Heart left ventricle (tissue), 16 donors: ENCODE measurements around the gene RAD51B. TPM values are rescaled to one million over a fixed set of nuclear protein-coding genes. Genes with fewer than 3 reads are reported as not detected.

ENCODE experiments used
- ATAC-seq, 4 donors: fragments of 200-7000 bp; cut with Tn5 transposase; one replicate each; pipeline ENCODE4 v1.9.1; 2020 to 2022; ENCODE audit warnings: moderate library complexity in 4 of 4, mild to moderate bottlenecking in 3 of 4, moderate number of reproducible peaks in 1 of 4
- DNase-seq, 5 donors: peaks; one replicate each; pipeline ENCODE4 v3.0.0-alpha.2; 2020
- H3K27ac ChIP-seq, 12 donors: fragments of 200-600 bp; sonication (generic) in 4 of 12; one replicate each; pipeline versions ENCODE4 v1.5.0 to v1.8.0; 2016 to 2022; ENCODE audit warnings: mild to moderate bottlenecking in 2 of 12
- H3K27me3 ChIP-seq, 9 donors: fragments of 200-600 bp; sonication (generic) in 2 of 9; one replicate each; pipeline versions ENCODE4 v1.5.1 to v1.8.0; 2016 to 2022; ENCODE audit warnings: mild to moderate bottlenecking in 3 of 9
- H3K36me3 ChIP-seq, 9 donors: fragments of 200-600 bp; sonication (generic) in 2 of 9; one replicate each; pipeline versions ENCODE4 v1.5.0 to v1.8.0; 2018 to 2022; ENCODE audit warnings: mild to moderate bottlenecking in 2 of 9
- H3K4me1 ChIP-seq, 12 donors: fragments of 200-600 bp; sonication (generic) in 4 of 12; one replicate each; pipeline versions ENCODE4 v1.5.0 to v1.8.0; 2016 to 2022; ENCODE audit warnings: mild to moderate bottlenecking in 3 of 12
- H3K4me3 ChIP-seq, 12 donors: fragments of 200-600 bp; sonication (generic) in 4 of 12; one replicate each; pipeline versions ENCODE4 v1.5.0 to v1.8.0; 2017 to 2022; ENCODE audit warnings: mild to moderate bottlenecking in 9 of 12, moderate library complexity in 4 of 12
- H3K9me3 ChIP-seq, 12 donors: fragments of 200-600 bp; sonication (generic) in 4 of 12; one replicate each; pipeline versions ENCODE4 v1.5.0 to v1.8.0; 2016 to 2022; ENCODE audit warnings: mild to moderate bottlenecking in 1 of 12
- POLR2A ChIP-seq, 2 donors: fragments of 450-650 bp; IDR thresholded peaks; one replicate each; pipeline ENCODE4 v1.6.1; 2017; ENCODE audit warnings: antibody characterized with exemption in 2 of 2, mild to moderate bottlenecking in 2 of 2, moderate library complexity in 2 of 2
- WGBS, 4 donors: extraction: QIAGEN DNeasy Blood & Tissue Kit in 2 of 4; methylation state at CpG; one replicate each; pipeline versions ENCODE4 v1.1.5 to v1.1.7; 2013 to 2018; 5-methylcytosine and 5-hydroxymethylcytosine counted together
- intact Hi-C, 10 donors: fragments of 100-400 bp; cut with DNase I; formaldehyde crosslinking; loops; one replicate each; pipeline versions ENCODE4 v1.11.1 to v1.14.2; 2022
- polyA plus RNA-seq, 2 donors: library from polyadenylated mRNA; stranded (reverse); fragments of 200-250 nt; gene quantifications; one replicate each; pipeline ENCODE4 v1.2.3, GENCODE V29; 2013
- total RNA-seq, 9 donors: library from RNA; depleted of rRNA in 2 of 9; stranded (reverse); fragments of >200 nt in 2 of 9; fragmentation: NEBNext Ultra II Directional in 3 of 9; extraction: Animal tissue kit (Norgen Biotek cat#: 25700) in 3 of 9; gene quantifications; one replicate each; pipeline versions ENCODE4 v1.1.0 to v1.2.4, GENCODE V29; 2016 to 2023
- TF ChIP-seq, protein P1 (sequence below), 12 donors: fragments of 200-600 bp; sonication (generic) in 4 of 12; IDR thresholded peaks; one replicate each; pipeline versions ENCODE4 v1.5.0 to v1.8.0; 2018 to 2022; ENCODE audit warnings: antibody characterized with exemption in 12 of 12, mild to moderate bottlenecking in 5 of 12
- donor health status: ischemic (EF 13 %, LVEDD 7.1; RV severe dilation, severe dysfunction).
- donor health status: healthy with polysubstance abuse.
- donor health status: DM: no; HTN: yes; CAD: no.
- donor health status: DM: no; HTN: no; CAD: no.
- donor health status: ischemic (EF 25% LVEDD 6.9; RV normal size, moderate dysfunction).
- donor health status: ischemic (EF 25% LVEDD 5.7; RV mildly dilated, moderate dysfunction).
- donor health status: healthy.
- donor health status: DM: yes; HTN: yes; CAD: no.
- donor health status: ischemic (EF 35%, LVEDD 5.7; RV mildly dilated, moderate dysfunction).
- donor health status: nonischemic (EF 11% LVEDD 7.7; RV severe dilation, severe dysfunction).
- donor health status: DM: yes; HTN: yes; CAD: no.
- donor health status: PGD.
- donor health status: ischemic (EF 29% LVEDD 5.4; RV normal size, mild dysfunction).
- donor health status: nonischemic (EF 23%, LVEDD 6.1; RV moderate dilation, normal function).

RAD51B gene
- total and polyA plus RNA-seq, 11 donors: 1.3 to 11.3 (median 3.2) TPM

DNA sequence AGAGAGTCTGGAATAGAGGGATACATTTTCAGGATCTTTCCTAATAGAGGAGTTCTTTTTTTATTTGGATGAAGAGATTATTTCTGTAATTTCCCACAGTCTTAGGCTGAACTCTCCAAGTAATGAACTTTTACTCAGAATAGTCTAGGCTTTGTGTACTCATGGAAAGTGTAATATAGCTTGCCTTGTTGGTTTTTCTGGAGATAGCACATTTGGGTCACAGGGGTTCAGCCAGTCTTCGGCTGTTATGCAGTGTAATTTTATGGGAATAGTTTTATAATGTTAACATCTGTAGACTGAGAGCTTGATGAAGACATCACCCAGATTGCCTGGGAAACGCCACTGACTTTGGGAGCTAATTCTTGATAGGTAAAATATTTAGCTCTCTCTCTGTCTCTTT, 450.8 kb downstream of the RAD51B start:
- WGBS, 4 donors: 71 to 87% (median 74%) methylated on average over 2 of the region's 2 CpGs
- peak overlapping the region in 9 of 12 donors; percentile 4 to 89 (median 45) for H3K27ac ChIP-seq

DNA sequence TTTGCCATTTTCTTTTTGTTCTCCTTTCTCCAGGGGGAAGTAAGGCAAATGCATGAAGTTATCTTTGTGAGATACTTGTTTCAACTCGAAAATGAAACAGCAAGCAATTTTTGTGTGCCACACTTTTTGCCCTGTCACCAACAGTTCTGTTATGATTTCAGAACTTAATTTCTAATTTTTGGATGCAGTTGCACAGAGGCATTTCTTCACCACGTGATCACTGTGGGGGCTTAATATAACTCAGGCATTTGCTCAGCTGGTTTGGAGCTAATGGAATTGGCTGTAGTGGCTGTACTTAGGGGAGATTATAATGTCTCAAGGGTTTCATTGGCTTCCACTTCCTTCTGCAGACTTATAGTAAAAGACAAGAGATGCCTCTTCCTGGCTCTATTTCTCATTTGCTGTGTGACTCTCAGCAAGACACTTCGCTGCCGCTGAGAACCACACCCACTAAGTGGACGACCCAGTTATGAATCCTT, 452.4 kb downstream of the RAD51B start:
- Histone ChIP-seq H3K4me3 (no peak overlapping the region), H3K27me3 (no peaks in the 10 kb centered on the region), H3K9me3 (no peaks in the 10 kb centered on the region), H3K4me1 (peaks cover 0 to 64% (median 4%) of the 10 kb centered on the region in 12 donors), H3K27ac (peak overlapping the region in 9 of 12 donors; percentile 5 to 89 (median 45)), H3K36me3 (no peaks in the 10 kb centered on the region)
- intact Hi-C loops: no loop called here
- ATAC-seq: peak; percentile 12 to 73 (median 50)
- DNase-seq: peak in 1 of 5 donors; percentile 35
- 56 to 67% (median 62%) methylated on average over 5 of the region's 5 CpGs for WGBS, 4 donors
- TF ChIP-seq POLR2A (IDR thresholded peaks at IDR 0.05): no peak
- TF ChIP-seq, protein P1, sequence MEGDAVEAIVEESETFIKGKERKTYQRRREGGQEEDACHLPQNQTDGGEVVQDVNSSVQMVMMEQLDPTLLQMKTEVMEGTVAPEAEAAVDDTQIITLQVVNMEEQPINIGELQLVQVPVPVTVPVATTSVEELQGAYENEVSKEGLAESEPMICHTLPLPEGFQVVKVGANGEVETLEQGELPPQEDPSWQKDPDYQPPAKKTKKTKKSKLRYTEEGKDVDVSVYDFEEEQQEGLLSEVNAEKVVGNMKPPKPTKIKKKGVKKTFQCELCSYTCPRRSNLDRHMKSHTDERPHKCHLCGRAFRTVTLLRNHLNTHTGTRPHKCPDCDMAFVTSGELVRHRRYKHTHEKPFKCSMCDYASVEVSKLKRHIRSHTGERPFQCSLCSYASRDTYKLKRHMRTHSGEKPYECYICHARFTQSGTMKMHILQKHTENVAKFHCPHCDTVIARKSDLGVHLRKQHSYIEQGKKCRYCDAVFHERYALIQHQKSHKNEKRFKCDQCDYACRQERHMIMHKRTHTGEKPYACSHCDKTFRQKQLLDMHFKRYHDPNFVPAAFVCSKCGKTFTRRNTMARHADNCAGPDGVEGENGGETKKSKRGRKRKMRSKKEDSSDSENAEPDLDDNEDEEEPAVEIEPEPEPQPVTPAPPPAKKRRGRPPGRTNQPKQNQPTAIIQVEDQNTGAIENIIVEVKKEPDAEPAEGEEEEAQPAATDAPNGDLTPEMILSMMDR (IDR thresholded peaks at IDR 0.05): no peak

More for the DNA sequence above, 450.8 kb downstream of the RAD51B start:
- intact Hi-C loops: no loop called here
- TF ChIP-seq, protein P1 (IDR thresholded peaks at IDR 0.05): no peak
- TF ChIP-seq POLR2A (IDR thresholded peaks at IDR 0.05): no peak
- DNase-seq: no peak
- Histone ChIP-seq H3K9me3 (no peaks in the 10 kb centered on the region), H3K4me1 (peaks cover 0 to 72% (median 4%) of the 10 kb centered on the region in 12 donors), H3K4me3 (no peak overlapping the region), H3K27me3 (no peaks in the 10 kb centered on the region), H3K36me3 (no peaks in the 10 kb centered on the region)
- ATAC-seq: peak in 1 of 4 donors; percentile 36

DNA sequence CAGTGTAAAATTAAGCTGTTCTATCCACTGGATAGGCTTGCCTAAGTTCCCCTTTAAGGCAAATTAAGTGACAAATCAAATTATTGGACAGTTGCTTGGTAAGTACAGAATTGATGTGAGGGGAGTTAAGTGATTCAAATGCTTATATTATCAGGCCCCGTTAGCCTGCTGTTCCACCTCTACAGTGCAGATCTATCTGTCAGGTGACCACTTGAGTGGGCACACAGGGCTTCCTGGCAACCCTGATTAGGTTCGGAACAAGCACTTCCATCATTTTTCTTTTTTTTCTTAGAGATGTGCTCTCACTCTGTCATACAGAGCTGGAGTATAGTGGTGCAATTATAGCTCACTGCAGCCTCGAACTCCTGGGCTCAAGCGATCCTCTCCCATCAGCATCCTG, 453.8 kb downstream of the RAD51B start:
- H3K9me3 ChIP-seq: no peaks in the 10 kb centered on the region
- H3K4me1 ChIP-seq: peaks cover 0 to 50% (median 4%) of the 10 kb centered on the region in 12 donors
- no peak overlapping the region for H3K4me3 ChIP-seq
- peak overlapping the region in 2 of 12 donors; percentile 44 to 89 for H3K27ac ChIP-seq
- TF ChIP-seq, protein P1 (IDR thresholded peaks at IDR 0.05): no peak
- TF ChIP-seq POLR2A (IDR thresholded peaks at IDR 0.05): no peak
- intact Hi-C loops: no loop called here
- no peak for ATAC-seq
- no peak for DNase-seq
- 75 to 83% (median 81%) methylated on average over 4 of the region's 4 CpGs for WGBS, 4 donors
- no peaks in the 10 kb centered on the region for H3K36me3 ChIP-seq
- no peaks in the 10 kb centered on the region for H3K27me3 ChIP-seq

DNA sequence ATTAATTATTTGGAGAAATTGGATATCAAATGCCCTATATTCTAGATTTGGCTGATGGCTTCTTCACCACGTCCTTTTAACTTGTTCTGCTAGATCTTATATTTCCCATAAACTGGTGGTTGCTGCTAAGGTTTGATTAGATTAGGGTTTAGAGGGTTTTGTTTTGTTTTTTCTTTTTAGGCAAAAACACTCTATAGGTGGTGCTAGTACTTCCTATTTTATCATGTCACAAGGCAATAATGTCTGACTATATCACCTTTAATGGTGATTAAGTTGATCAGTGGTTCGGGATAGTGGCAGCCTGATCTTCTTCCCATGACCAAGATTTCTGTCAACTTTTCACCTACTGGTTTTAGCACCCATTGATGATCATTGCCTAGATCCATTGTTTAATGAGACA, 455.1 kb downstream of the RAD51B start:
- Histone ChIP-seq H3K4me1 (peaks cover 0 to 46% (median 5%) of the 10 kb centered on the region in 12 donors), H3K36me3 (no peaks in the 10 kb centered on the region), H3K27me3 (no peaks in the 10 kb centered on the region), H3K4me3 (no peak overlapping the region), H3K9me3 (no peaks in the 10 kb centered on the region), H3K27ac (no peak overlapping the region)
- no peak for TF ChIP-seq POLR2A (IDR thresholded peaks at IDR 0.05)
- TF ChIP-seq, protein P1 (IDR thresholded peaks at IDR 0.05): no peak
- intact Hi-C loops: no loop called here
- ATAC-seq: no peak
- WGBS, 4 donors: 89 to 96% (median 92%) methylated on average over 2 of the region's 2 CpGs
- no peak for DNase-seq
